Measurements from ENCODE around the gene SLC43A3. TPM values are rescaled to one million over a fixed set of nuclear protein-coding genes. Genes with fewer than 3 reads are reported as not detected.
"Not testable (repeated sequence)": the region's sequence is repeated elsewhere in the genome, so short reads cannot be mapped to it uniquely, and the experiment has no call there.

The SLC43A3 gene
- total and polyA plus RNA-seq, 8 donors: 1.2 to 81.7 (median 12.7) TPM

DNA sequence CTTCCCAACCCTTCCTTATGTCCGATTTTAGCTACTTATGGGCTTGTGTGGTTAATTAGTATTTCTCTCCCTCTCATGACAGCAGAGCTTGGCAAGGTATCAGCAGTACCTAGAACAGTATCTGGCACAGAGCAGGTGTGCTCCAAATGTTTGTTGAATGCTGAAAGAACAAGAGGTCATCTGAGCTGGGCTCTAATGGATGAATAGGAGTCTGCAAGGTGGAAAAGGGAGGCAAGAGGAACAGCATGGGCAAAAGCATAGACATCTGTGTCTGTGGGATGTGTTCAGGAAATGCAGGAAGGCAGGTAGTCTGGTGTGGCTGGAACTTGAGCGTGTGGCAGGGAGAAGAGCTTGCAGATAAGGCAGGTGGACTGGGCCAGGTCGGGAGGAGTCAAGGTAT is 65.0 kb downstream of the SLC43A3 start:
- Histone ChIP-seq H3K4me3 (no peak overlapping the region), H3K27me3 (no peaks in the 10 kb centered on the region), H3K36me3 (no peaks in the 10 kb centered on the region), H3K27ac (no peak overlapping the region), H3K9me3 (no peaks in the 10 kb centered on the region), H3K4me1 (peaks cover 0 to 14% (median 5%) of the 10 kb centered on the region in 4 donors)
- TF ChIP-seq POLR2AphosphoS5 (IDR thresholded peaks at IDR 0.05): no peak
- TF ChIP-seq CTCF (IDR thresholded peaks at IDR 0.05): no peak
- no peak for TF ChIP-seq EP300 (IDR thresholded peaks at IDR 0.05)
- TF ChIP-seq POLR2A (IDR thresholded peaks at IDR 0.05): no peak
- intact Hi-C loops (cut with DNase I; ENCODE audit: low total_unique reads): no loop called here
- no peak for DNase-seq
- 76 to 89% (median 83%) methylated on average over 3 of the region's 3 CpGs for WGBS, 5 donors

GRCh38 chr11:57361420-57361819 is 65.5 kb downstream of the SLC43A3 start:
- H3K27me3 ChIP-seq; intact Hi-C loops (cut with DNase I; ENCODE audit: low total_unique reads); DNase-seq; H3K27ac ChIP-seq; H3K4me3 ChIP-seq; H3K36me3 ChIP-seq; H3K9me3 ChIP-seq: not testable (repeated sequence)
- peaks cover 0 to 14% (median 5%) of the 10 kb centered on the region in 4 donors for H3K4me1 ChIP-seq

DNA sequence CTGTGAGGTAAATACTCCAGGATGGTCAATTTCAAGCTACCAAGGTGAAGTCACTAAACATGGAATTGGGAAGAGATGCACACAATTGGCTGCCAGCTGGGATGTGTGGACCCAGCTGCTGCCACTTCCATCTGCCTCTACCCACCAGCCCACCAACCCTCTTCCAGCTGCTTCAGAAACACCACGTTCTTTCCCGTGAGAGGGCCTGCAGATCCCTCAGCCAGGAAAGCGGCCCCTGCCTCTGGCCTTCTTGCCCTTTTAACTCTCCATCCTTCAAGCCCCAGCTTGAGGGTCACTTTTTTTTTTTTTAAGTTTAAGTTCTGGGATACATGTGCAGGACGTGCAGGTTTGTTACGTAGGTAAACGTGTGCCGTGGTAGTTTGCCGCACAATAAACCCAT is 65.9 kb downstream of the SLC43A3 start:
- Histone ChIP-seq H3K4me3 (no peak overlapping the region), H3K4me1 (peaks cover 0 to 14% (median 5%) of the 10 kb centered on the region in 4 donors), H3K9me3 (no peaks in the 10 kb centered on the region), H3K36me3 (no peaks in the 10 kb centered on the region), H3K27ac (no peak overlapping the region), H3K27me3 (no peaks in the 10 kb centered on the region)
- intact Hi-C loops (cut with DNase I; ENCODE audit: low total_unique reads): no loop called here
- TF ChIP-seq EP300 (IDR thresholded peaks at IDR 0.05) (no peak), POLR2A (IDR thresholded peaks at IDR 0.05) (no peak), POLR2AphosphoS5 (IDR thresholded peaks at IDR 0.05) (no peak), CTCF (IDR thresholded peaks at IDR 0.05) (no peak)
- WGBS, 5 donors: 89 to 98% (median 92%) methylated on average over 8 of the region's 8 CpGs
- no peak for DNase-seq

- Histone ChIP-seq H3K36me3 (no peaks in the 10 kb centered on the region), H3K27ac (no peak overlapping the region), H3K9me3 (no peaks in the 10 kb centered on the region), H3K4me3 (no peak overlapping the region), H3K27me3 (no peaks in the 10 kb centered on the region), H3K4me1 (peaks cover 0 to 14% (median 5%) of the 10 kb centered on the region in 4 donors)
- WGBS, 5 donors: 39 to 70% (median 65%) methylated on average over 9 of the region's 9 CpGs
- TF ChIP-seq POLR2AphosphoS5 (IDR thresholded peaks at IDR 0.05) (no peak), POLR2A (IDR thresholded peaks at IDR 0.05) (no peak), EP300 (IDR thresholded peaks at IDR 0.05) (no peak), CTCF (IDR thresholded peaks at IDR 0.05) (no peak)
- intact Hi-C loops (cut with DNase I; ENCODE audit: low total_unique reads): no loop called here
- no peak for DNase-seq
Observed at GRCh38 chr11:57359896-57360690, 66.8 kb downstream of the SLC43A3 start.

GRCh38 chr11:57359396-57359795 is 67.5 kb downstream of the SLC43A3 start:
- no peak for TF ChIP-seq CTCF (IDR thresholded peaks at IDR 0.05)
- 75 to 90% (median 80%) methylated on average over 2 to 5 of the region's 5 CpGs for WGBS, 5 donors
- intact Hi-C loops (cut with DNase I; ENCODE audit: low total_unique reads): no loop called here

More at GRCh38 chr11:57359396-57359795, 67.5 kb downstream of the SLC43A3 start:
- DNase-seq: no peak
- Histone ChIP-seq H3K4me1 (peaks cover 0 to 14% (median 5%) of the 10 kb centered on the region in 4 donors), H3K4me3 (no peak overlapping the region), H3K27me3 (no peaks in the 10 kb centered on the region), H3K36me3 (no peaks in the 10 kb centered on the region), H3K27ac (no peak overlapping the region), H3K9me3 (no peaks in the 10 kb centered on the region)

All from stomach (tissue), 9 donors.